Measurements from ENCODE around the gene NR2E1. TPM values are rescaled to one million over a fixed set of nuclear protein-coding genes. Genes with fewer than 3 reads are reported as not detected.
A peak's percentile ranks its signal among the peaks of the same experiment; 100 is the strongest.

The NR2E1 gene
- total and polyA plus RNA-seq, 2 experiments from 2014 or later = not detected

GRCh38 chr6:108145639-108146038 lies 20.2 kb upstream of the NR2E1 start:
- Histone ChIP-seq H3K36me3 (ENCODE audit: insufficient read depth) (no peaks in the 10 kb centered on the region), H3K9me2 (ENCODE audit: insufficient read depth) (no peaks in the 10 kb centered on the region), H3K27ac (ENCODE audit: low read depth) (no peak overlapping the region), H3F3A (replicated peaks; ENCODE audit: low read depth) (no peaks in the 10 kb centered on the region), H3K79me2 (replicated peaks; ENCODE audit: insufficient read depth) (no peaks in the 10 kb centered on the region), H3K27me3 (ENCODE audit: insufficient read depth) (peaks cover 21% of the 10 kb centered on the region; the same call in 1 of the 2 replicates), H3K4me1 (ENCODE audit: insufficient read depth) (no peaks in the 10 kb centered on the region), H4K20me1 (replicated peaks; ENCODE audit: insufficient read depth) (no peaks in the 10 kb centered on the region), H3K4me3 (no peak overlapping the region), H3K4me2 (no peak overlapping the region), H2AFZ (no peak overlapping the region)
- peak; percentile 18 to 31; a peak in 2 of 4 replicates for TF ChIP-seq CTCF (conservative IDR thresholded peaks at IDR 0.05; ENCODE audit: low read depth in 2 of 2)
- no peak for TF ChIP-seq REST (IDR thresholded peaks at IDR 0.05; ENCODE audit: unreplicated experiment)
- H3K27me3 Mint-ChIP-seq (ENCODE audit: insufficient read depth, low read depth, poor library complexity) = peaks cover 3% of the 10 kb centered on the region
- H3K4me1 Mint-ChIP-seq = peaks cover 7% of the 10 kb centered on the region
- H3K27ac Mint-ChIP-seq = no peak overlapping the region
- ATAC-seq (peak; percentile 62), DNase-seq (ENCODE audit: low spot score) (peak; percentile 52)
- no peak overlapping the region for H3K4me3 Mint-ChIP-seq
- peaks cover 9% of the 10 kb centered on the region; the same call in 2 of the 3 replicates for H3K9me3 Mint-ChIP-seq
- no peaks in the 10 kb centered on the region for H3K36me3 Mint-ChIP-seq (ENCODE audit: low read depth)

- Histone ChIP-seq H3K79me2 (replicated peaks; ENCODE audit: insufficient read depth) (no peaks in the 10 kb centered on the region), H3F3A (replicated peaks; ENCODE audit: low read depth) (peaks cover 12% of the 10 kb centered on the region; the same call in 1 of the 2 replicates), H3K4me3 (no peak overlapping the region), H3K4me1 (ENCODE audit: insufficient read depth) (peaks cover 12% of the 10 kb centered on the region), H3K27me3 (ENCODE audit: insufficient read depth) (peaks cover 65% of the 10 kb centered on the region), H3K4me2 (no peak overlapping the region), H4K20me1 (replicated peaks; ENCODE audit: insufficient read depth) (peaks cover 6% of the 10 kb centered on the region; the same call in 1 of the 2 replicates), H3K36me3 (ENCODE audit: insufficient read depth) (no peaks in the 10 kb centered on the region), H3K27ac (ENCODE audit: low read depth) (no peak overlapping the region), H2AFZ (no peak overlapping the region), H3K9me2 (ENCODE audit: insufficient read depth) (no peaks in the 10 kb centered on the region)
- no peak for ATAC-seq
- Mint-ChIP-seq H3K27ac (no peak overlapping the region), H3K36me3 (ENCODE audit: low read depth) (no peaks in the 10 kb centered on the region), H3K27me3 (ENCODE audit: insufficient read depth, low read depth, poor library complexity) (peaks cover 36% of the 10 kb centered on the region), H3K4me1 (peaks cover 13% of the 10 kb centered on the region), H3K9me3 (peaks cover 9% of the 10 kb centered on the region; the same call in 2 of the 3 replicates), H3K4me3 (no peak overlapping the region)
- no peak for DNase-seq (ENCODE audit: low spot score)
- TF ChIP-seq JUNB (IDR thresholded peaks at IDR 0.05; ENCODE audit: unreplicated experiment) = no peak
- no peak for TF ChIP-seq REST (IDR thresholded peaks at IDR 0.05; ENCODE audit: unreplicated experiment)
- TF ChIP-seq ZNF331 (CRISPR knock-in tag; IDR thresholded peaks at IDR 0.05; ENCODE audit: low read depth) = no peak
- TF ChIP-seq NANOG (IDR thresholded peaks at IDR 0.05; ENCODE audit: borderline replicate concordance) = no peak
- TF ChIP-seq CREB1 (CRISPR knock-in tag; IDR thresholded peaks at IDR 0.05; ENCODE audit: low read depth) = no peak
- TF ChIP-seq CTCF (conservative IDR thresholded peaks at IDR 0.05; ENCODE audit: low read depth in 2 of 2) = no peak
- no peak for TF ChIP-seq POLR2AphosphoS5 (IDR thresholded peaks at IDR 0.05; ENCODE audit: low read depth)
- TF ChIP-seq ZNF114 (CRISPR knock-in tag; IDR thresholded peaks at IDR 0.05) = no peak
- no peak for TF ChIP-seq EZH2phosphoT487 (IDR thresholded peaks at IDR 0.05; ENCODE audit: unreplicated experiment)
Measured at GRCh38 chr6:108152446-108152845, 13.4 kb upstream of the NR2E1 start.
